OCI-LY3 (cell line): ENCODE measurements around the gene FUS.

Experiments
- H2AFZ ChIP-seq: fragments of 200-600, 300-600 bp; shearing (Covaris generic); 2 replicates; pipeline ENCODE4 v1.6.0; 2014; ENCODE audit warnings: antibody characterized with exemption, low read depth, low read length
- H3K27ac ChIP-seq: fragments of 200-600, 300-600 bp; sonication (generic); 2 replicates; pipeline ENCODE4 v1.5.1; 2014; ENCODE audit warnings: mild to moderate bottlenecking, low read length, moderate library complexity, mixed read lengths
- H3K27me3 ChIP-seq: fragments of 200-600, 300-600 bp; sonication (generic); 2 replicates; pipeline ENCODE4 v1.6.1; 2014; ENCODE audit warnings: low read depth, low read length, mixed read lengths
- H3K36me3 ChIP-seq: fragments of 200-600, 300-600 bp; sonication (generic); replicated peaks from 2 replicates; pipeline ENCODE3; 2014; ENCODE audit warnings: low read depth, low read length, mixed read lengths
- H3K4me1 ChIP-seq: fragments of 300-600, 200-600 bp; sonication (generic); 2 replicates; pipeline ENCODE4 v1.6.1; 2014; ENCODE audit warnings: low read length, mixed read lengths
- H3K4me2 ChIP-seq: fragments of 200-600, 300-600 bp; sonication (generic); 2 replicates; pipeline ENCODE4 v1.6.1; 2014; ENCODE audit warnings: low read length, mixed read lengths
- H3K4me3 ChIP-seq: fragments of 300-600, 200-600 bp; sonication (generic); 2 replicates; pipeline ENCODE4 v1.5.1; 2014; ENCODE audit warnings: antibody characterized with exemption, mild to moderate bottlenecking, low read length, moderate library complexity
- H3K79me2 ChIP-seq: fragments of 300-600, 200-600 bp; shearing (Covaris generic); 2 replicates; pipeline ENCODE4 v1.6.1; 2014; ENCODE audit warnings: mild to moderate bottlenecking, low read length, mixed read lengths
- H3K9ac ChIP-seq: fragments of 300-600, 200-600 bp; shearing (Covaris generic); 2 replicates; pipeline ENCODE4 v1.6.0; 2014; ENCODE audit warnings: mild to moderate bottlenecking, low read length, moderate library complexity
- H3K9me3 ChIP-seq: fragments of 200-600, 300-600 bp; shearing (Covaris generic); 2 replicates; pipeline ENCODE4 v1.6.1; 2014; ENCODE audit warnings: low read length, mixed read lengths; ENCODE audit not compliant: insufficient read depth
- H4K20me1 ChIP-seq: fragments of 200-600, 300-600 bp; sonication (generic); 2 replicates; pipeline ENCODE4 v1.6.1; 2016; ENCODE audit warnings: low read length, mixed read lengths; ENCODE audit not compliant: insufficient read depth
- CTCF ChIP-seq: fragments of 200-600, 300-600 bp; sonication (generic); IDR thresholded peaks from 2 replicates; pipeline ENCODE4 v1.5.1; 2014; ENCODE audit warnings: antibody characterized with exemption, low read length, low read depth
- EZH2phosphoT487 ChIP-seq: fragments of 200-600 bp; shearing (Covaris generic); IDR thresholded peaks from 2 replicates; pipeline ENCODE4 v1.6.1; 2018; ENCODE audit warnings: antibody characterized with exemption, mixed run types, low read depth

The FUS gene

DNA sequence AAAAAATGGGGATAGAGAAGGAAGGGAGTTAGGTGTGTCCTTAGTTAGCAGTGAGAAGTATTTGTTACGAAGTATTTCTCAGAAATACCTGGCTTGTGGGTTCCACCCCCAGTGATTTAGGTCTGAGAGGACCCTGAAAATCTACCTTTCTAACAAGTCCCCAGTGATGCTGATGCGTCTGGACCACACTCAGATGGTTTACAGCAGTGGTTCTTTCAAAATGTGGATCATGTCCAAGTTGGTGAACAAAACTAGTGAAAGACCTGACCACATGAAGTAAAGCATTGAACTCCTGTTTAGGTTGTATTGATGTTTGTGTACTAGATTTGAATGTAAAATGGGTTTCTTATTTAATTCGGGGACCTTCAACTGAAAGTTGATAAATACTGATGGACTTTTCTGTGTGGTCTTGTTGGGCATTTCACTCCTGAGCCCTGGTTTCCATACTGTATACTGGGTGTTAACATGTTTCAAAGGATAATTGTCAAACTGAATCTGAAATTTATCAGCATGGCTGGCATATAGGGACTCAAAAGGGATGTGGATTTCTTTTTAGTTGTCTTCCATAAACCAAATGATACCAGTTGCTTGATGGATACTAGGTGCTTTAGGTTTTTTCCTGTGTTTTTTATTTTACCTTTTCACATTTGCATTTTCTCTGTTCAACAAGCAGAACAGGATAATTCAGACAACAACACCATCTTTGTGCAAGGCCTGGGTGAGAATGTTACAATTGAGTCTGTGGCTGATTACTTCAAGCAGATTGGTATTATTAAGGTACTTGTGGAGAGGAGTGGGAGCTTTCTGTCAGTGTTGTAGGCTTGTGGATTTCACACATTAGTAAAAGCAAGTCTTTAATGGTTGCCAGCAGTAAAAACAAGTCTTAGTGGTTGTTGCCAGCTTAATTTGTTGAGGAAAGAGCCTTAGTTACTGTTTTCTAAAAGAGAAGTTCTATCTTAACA is 8.8 kb downstream of the FUS start:
- Histone ChIP-seq H2AFZ (no peak overlapping the region), H3K9ac (no peak overlapping the region), H3K9me3 (no peaks in the 10 kb centered on the region), H3K27me3 (no peaks in the 10 kb centered on the region), H3K79me2 (peaks cover 88% of the 10 kb centered on the region), H3K4me1 (0 out of 2 replicates have a peak, but pooled peaks cover 2% of the 10 kb centered on the region), H4K20me1 (peaks cover 96% of the 10 kb centered on the region), H3K4me2 (no peak overlapping the region), H3K36me3 (peaks cover 96% of the 10 kb centered on the region), H3K27ac (no peak overlapping the region), H3K4me3 (no peak overlapping the region)
- TF ChIP-seq CTCF: no peak
- TF ChIP-seq EZH2phosphoT487: no peak

- Histone ChIP-seq H3K4me3 (no peak overlapping the region), H3K4me1 (0 out of 2 replicates have a peak, but pooled peaks cover 2% of the 10 kb centered on the region), H3K4me2 (no peak overlapping the region), H4K20me1 (peaks cover 97% of the 10 kb centered on the region), H3K27ac (no peak overlapping the region), H3K36me3 (peaks cover 98% of the 10 kb centered on the region), H3K27me3 (no peaks in the 10 kb centered on the region), H3K9ac (no peak overlapping the region), H3K79me2 (peaks cover 82% of the 10 kb centered on the region), H2AFZ (no peak overlapping the region), H3K9me3 (no peaks in the 10 kb centered on the region)
- TF ChIP-seq CTCF (no peak), EZH2phosphoT487 (no peak)
These were observed 9.5 kb downstream of the FUS start for GRCh38 chr16:31189412-31189778.

GRCh38 chr16:31190061-31190460 is 10.1 kb downstream of the FUS start:
- 0 out of 2 replicates have a peak, but pooled peaks cover 2% of the 10 kb centered on the region for H3K4me1 ChIP-seq
- H3K9ac ChIP-seq: no peak overlapping the region
- no peaks in the 10 kb centered on the region for H3K9me3 ChIP-seq
- H3K79me2 ChIP-seq: peaks cover 79% of the 10 kb centered on the region
- H3K36me3 ChIP-seq: peaks cover 99% of the 10 kb centered on the region
- TF ChIP-seq CTCF (no peak), EZH2phosphoT487 (no peak)
- H3K27me3 ChIP-seq: no peaks in the 10 kb centered on the region
- H4K20me1 ChIP-seq: peaks cover 97% of the 10 kb centered on the region
- H3K27ac ChIP-seq: no peak overlapping the region
- H3K4me3 ChIP-seq: no peak overlapping the region
- no peak overlapping the region for H2AFZ ChIP-seq
- no peak overlapping the region for H3K4me2 ChIP-seq

DNA sequence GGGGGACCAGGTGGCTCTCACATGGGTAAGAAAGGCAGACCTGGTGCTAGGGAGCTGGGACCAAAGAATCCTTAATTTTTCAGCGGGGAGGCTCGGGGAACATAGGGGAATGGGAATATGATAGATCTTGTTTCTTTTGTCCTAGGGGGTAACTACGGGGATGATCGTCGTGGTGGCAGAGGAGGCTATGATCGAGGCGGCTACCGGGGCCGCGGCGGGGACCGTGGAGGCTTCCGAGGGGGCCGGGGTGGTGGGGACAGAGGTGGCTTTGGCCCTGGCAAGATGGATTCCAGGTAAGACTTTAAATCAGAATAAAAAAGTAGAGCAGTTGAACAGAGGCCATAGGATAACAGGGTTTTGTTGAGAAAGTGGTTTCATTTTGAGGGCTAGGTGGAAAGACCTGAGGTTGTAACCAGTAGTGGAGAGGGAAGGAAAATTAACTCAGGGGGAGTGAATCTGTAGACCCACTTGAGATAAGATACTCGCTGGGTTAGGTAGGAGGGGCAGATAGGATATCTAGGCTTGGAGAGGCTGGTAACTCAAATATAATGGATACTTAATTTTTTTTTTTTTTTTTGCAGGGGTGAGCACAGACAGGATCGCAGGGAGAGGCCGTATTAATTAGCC is 11.0 kb downstream of the FUS start:
- peaks cover 70% of the 10 kb centered on the region for H3K79me2 ChIP-seq
- no peak overlapping the region for H3K9ac ChIP-seq
- peaks cover 94% of the 10 kb centered on the region for H4K20me1 ChIP-seq
- TF ChIP-seq CTCF (no peak), EZH2phosphoT487 (no peak)
- H3K4me3 ChIP-seq: no peak overlapping the region
- H2AFZ ChIP-seq: no peak overlapping the region
- peaks cover 99% of the 10 kb centered on the region for H3K36me3 ChIP-seq
- H3K4me1 ChIP-seq: 0 out of 2 replicates have a peak, but pooled peaks cover 2% of the 10 kb centered on the region
- H3K9me3 ChIP-seq: no peaks in the 10 kb centered on the region
- no peak overlapping the region for H3K4me2 ChIP-seq
- H3K27ac ChIP-seq: no peak overlapping the region
- H3K27me3 ChIP-seq: no peaks in the 10 kb centered on the region
